Lower leg skin (tissue), 3 donors: ENCODE results near the gene EVI5.

ENCODE experiments used
- POLR2A ChIP-seq, 2 donors: fragments of 450-650 bp; IDR thresholded peaks; one replicate each; pipeline ENCODE4 v1.6.1; 2016 to 2017; ENCODE audit warnings: antibody characterized with exemption in 2 of 2, mild to moderate bottlenecking in 1 of 2, moderate library complexity in 1 of 2
- TF ChIP-seq, protein P1 (sequence below), 3 donors: fragments of 450-650 bp; IDR thresholded peaks; one replicate each; pipeline ENCODE4 v1.5.1; 2016; ENCODE audit warnings: antibody characterized with exemption in 3 of 3, mild to moderate bottlenecking in 3 of 3, moderate library complexity in 2 of 3

DNA sequence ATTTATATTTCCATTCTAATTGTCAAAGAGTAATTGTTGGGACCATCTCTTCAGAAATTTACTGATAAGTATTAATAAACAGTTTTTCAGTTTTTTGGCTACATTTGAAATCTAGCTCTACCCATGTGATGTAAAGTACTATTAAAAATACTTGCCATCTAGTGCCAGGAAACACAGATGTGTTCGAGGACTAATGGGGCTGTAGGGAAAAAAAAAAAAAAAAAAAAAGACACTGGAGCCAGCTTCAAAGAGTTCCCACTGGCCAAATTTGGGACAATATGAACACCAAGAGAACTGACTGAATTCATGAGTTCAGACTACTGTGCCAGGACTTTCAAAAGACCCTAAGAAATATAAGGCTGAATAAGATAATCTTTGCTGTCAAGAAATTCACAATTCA is 233.0 kb downstream of the EVI5 start:
- TF ChIP-seq, protein P1, sequence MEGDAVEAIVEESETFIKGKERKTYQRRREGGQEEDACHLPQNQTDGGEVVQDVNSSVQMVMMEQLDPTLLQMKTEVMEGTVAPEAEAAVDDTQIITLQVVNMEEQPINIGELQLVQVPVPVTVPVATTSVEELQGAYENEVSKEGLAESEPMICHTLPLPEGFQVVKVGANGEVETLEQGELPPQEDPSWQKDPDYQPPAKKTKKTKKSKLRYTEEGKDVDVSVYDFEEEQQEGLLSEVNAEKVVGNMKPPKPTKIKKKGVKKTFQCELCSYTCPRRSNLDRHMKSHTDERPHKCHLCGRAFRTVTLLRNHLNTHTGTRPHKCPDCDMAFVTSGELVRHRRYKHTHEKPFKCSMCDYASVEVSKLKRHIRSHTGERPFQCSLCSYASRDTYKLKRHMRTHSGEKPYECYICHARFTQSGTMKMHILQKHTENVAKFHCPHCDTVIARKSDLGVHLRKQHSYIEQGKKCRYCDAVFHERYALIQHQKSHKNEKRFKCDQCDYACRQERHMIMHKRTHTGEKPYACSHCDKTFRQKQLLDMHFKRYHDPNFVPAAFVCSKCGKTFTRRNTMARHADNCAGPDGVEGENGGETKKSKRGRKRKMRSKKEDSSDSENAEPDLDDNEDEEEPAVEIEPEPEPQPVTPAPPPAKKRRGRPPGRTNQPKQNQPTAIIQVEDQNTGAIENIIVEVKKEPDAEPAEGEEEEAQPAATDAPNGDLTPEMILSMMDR (IDR thresholded peaks at IDR 0.05): no peak
- no peak for TF ChIP-seq POLR2A (IDR thresholded peaks at IDR 0.05)
